ENCODE results near the gene SIAH1. TPM values are rescaled to one million over a fixed set of nuclear protein-coding genes. Genes with fewer than 3 reads are reported as not detected.

SIAH1 gene
- total RNA-seq, 1 experiment from 2014 or later, result 33.2 TPM

- Histone ChIP-seq H3K79me1 (ENCODE audit: insufficient read depth, low read depth, low read length, poor library complexity, severe bottlenecking) (no peaks in the 10 kb centered on the region), H3K23ac (ENCODE audit: insufficient read length, low read depth, low read length) (no peak overlapping the region), H4K8ac (replicated peaks; ENCODE audit: insufficient read length, low read depth, low read length) (no peak overlapping the region), H3K9me3 (ENCODE audit: control insufficient read depth, low read depth, low read length) (no peaks in the 10 kb centered on the region), H3K56ac (ENCODE audit: insufficient read length, low read depth, low read length) (no peak overlapping the region), H3K4me2 (ENCODE audit: insufficient read depth, insufficient read length, low read length) (no peak overlapping the region), H4K20me1 (ENCODE audit: control insufficient read depth, insufficient read depth, insufficient read length) (no peaks in the 10 kb centered on the region), H3K9ac (ENCODE audit: extremely low read depth, insufficient read length, low read length) (no peak overlapping the region), H2AK5ac (ENCODE audit: insufficient read length, low read length) (no peak overlapping the region), H3K27ac (ENCODE audit: insufficient read length, low read depth, low read length) (no peak overlapping the region), H3K27me3 (ENCODE audit: insufficient read depth, low read length) (no peaks in the 10 kb centered on the region), H2BK120ac (ENCODE audit: low read depth, low read length, poor library complexity, severe bottlenecking) (no peak overlapping the region), H3K18ac (ENCODE audit: insufficient read length, low read depth, low read length) (no peak overlapping the region), H2BK5ac (ENCODE audit: insufficient read length, low read length) (no peak overlapping the region), H4K5ac (ENCODE audit: insufficient read length, low read depth, low read length) (no peak overlapping the region), H2AFZ (ENCODE audit: low read length) (no peak overlapping the region), H3K23me2 (ENCODE audit: insufficient read length, low read depth, low read length, poor library complexity, severe bottlenecking) (no peaks in the 10 kb centered on the region), H2BK20ac (ENCODE audit: low read depth, low read length, poor library complexity, severe bottlenecking) (no peak overlapping the region), H3K4me1 (ENCODE audit: insufficient read depth, low read length) (peaks cover 3% of the 10 kb centered on the region; the same call in 1 of the 2 replicates), H2BK12ac (ENCODE audit: insufficient read length, low read depth, low read length) (no peak overlapping the region), H3T11ph (ENCODE audit: low read length) (no peak overlapping the region), H3K4ac (ENCODE audit: low read depth, low read length) (no peak overlapping the region), H3K14ac (ENCODE audit: insufficient read depth, low read length) (no peak overlapping the region), H3K79me2 (ENCODE audit: insufficient read depth, low read length) (no peaks in the 10 kb centered on the region), H4K91ac (ENCODE audit: insufficient read length, low read depth, low read length) (no peak overlapping the region), H2BK15ac (ENCODE audit: low read depth, low read length) (no peak overlapping the region)
- Mint-ChIP-seq H3K4me1 (peaks cover 3 to 18% of the 10 kb centered on the region in 2 experiments; a peak in 2 of 4 replicates), H3K27me3 (ENCODE audit: low read depth) (no peaks in the 10 kb centered on the region), H3K27ac (no peak overlapping the region), H3K9me3 (no peaks in the 10 kb centered on the region), H3K4me3 (no peak overlapping the region), H3K36me3 (ENCODE audit: insufficient read depth in 1 of 3, low read depth in 3 of 3) (peaks cover 0 to 3% (median 2%) of the 10 kb centered on the region in 3 experiments; a peak in 3 of 7 replicates)
- DNase-seq, result no peak
- no CpG with 5 or more reads among the region's 2 CpGs for WGBS (ENCODE audit: extremely low coverage, insufficient read length, low lambda C conversion rate)
- no peak for TF ChIP-seq CTCF (conservative IDR thresholded peaks at IDR 0.05)
Measured at GRCh38 chr16:48321317-48322036, 63.7 kb downstream of the SIAH1 start.
